OCI-LY1 (cell line): ENCODE results near the gene CRADD.

Experiments used
- EZH2 ChIP-seq: fragments of 200-600 bp; sonication (generic), shearing (Covaris generic); IDR thresholded peaks from 2 replicates; pipeline ENCODE4 v1.8.0; 2017; ENCODE audit warnings: borderline replicate concordance, mixed run types, mild to moderate bottlenecking, antibody characterized with exemption, low read length, moderate library complexity, mixed read lengths
- TF ChIP-seq, protein P1 (sequence below): fragments of 200-600 bp; sonication (generic), shearing (Covaris generic); IDR thresholded peaks from 2 replicates; pipeline ENCODE4 v1.5.1; 2017; ENCODE audit warnings: mild to moderate bottlenecking, antibody characterized with exemption, low read length, moderate library complexity, mixed read lengths

- TF ChIP-seq, protein P1, sequence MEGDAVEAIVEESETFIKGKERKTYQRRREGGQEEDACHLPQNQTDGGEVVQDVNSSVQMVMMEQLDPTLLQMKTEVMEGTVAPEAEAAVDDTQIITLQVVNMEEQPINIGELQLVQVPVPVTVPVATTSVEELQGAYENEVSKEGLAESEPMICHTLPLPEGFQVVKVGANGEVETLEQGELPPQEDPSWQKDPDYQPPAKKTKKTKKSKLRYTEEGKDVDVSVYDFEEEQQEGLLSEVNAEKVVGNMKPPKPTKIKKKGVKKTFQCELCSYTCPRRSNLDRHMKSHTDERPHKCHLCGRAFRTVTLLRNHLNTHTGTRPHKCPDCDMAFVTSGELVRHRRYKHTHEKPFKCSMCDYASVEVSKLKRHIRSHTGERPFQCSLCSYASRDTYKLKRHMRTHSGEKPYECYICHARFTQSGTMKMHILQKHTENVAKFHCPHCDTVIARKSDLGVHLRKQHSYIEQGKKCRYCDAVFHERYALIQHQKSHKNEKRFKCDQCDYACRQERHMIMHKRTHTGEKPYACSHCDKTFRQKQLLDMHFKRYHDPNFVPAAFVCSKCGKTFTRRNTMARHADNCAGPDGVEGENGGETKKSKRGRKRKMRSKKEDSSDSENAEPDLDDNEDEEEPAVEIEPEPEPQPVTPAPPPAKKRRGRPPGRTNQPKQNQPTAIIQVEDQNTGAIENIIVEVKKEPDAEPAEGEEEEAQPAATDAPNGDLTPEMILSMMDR = no peak
- TF ChIP-seq EZH2 = no peak
These were observed 137.0 kb downstream of the CRADD start for GRCh38 chr12:93813972-93814821.
